Mucosa of rectum (tissue), 2 donors: ENCODE data around the gene INSIG1.

Source experiments
- H3K27ac ChIP-seq, 2 donors: one replicate each; pipeline ENCODE4 v1.7.0; 2013; ENCODE audit warnings: inconsistent platforms in 2 of 2, low read depth in 2 of 2, low read length in 2 of 2
- H3K27me3 ChIP-seq, 2 donors: one replicate each; pipeline ENCODE4 v1.7.0; 2013; ENCODE audit warnings: low read length in 2 of 2; ENCODE audit not compliant: control insufficient read depth in 2 of 2, insufficient read depth in 2 of 2
- H3K36me3 ChIP-seq, 2 donors: one replicate each; pipeline ENCODE4 v1.7.0; 2013; ENCODE audit warnings: low read length in 2 of 2; ENCODE audit not compliant: control insufficient read depth in 2 of 2, insufficient read depth in 2 of 2
- H3K4me1 ChIP-seq, 2 donors: one replicate each; pipeline ENCODE4 v1.7.0; 2013; ENCODE audit warnings: low read length in 2 of 2, mild to moderate bottlenecking in 1 of 2; ENCODE audit not compliant: control insufficient read depth in 2 of 2, insufficient read depth in 2 of 2
- H3K4me3 ChIP-seq, 2 donors: one replicate each; pipeline ENCODE4 v1.7.0; 2013; ENCODE audit warnings: low read length in 2 of 2
- H3K9ac ChIP-seq, 2 donors: one replicate each; pipeline ENCODE4 v1.7.0; 2013; ENCODE audit warnings: low read length in 2 of 2, low read depth in 1 of 2, mild to moderate bottlenecking in 1 of 2
- H3K9me3 ChIP-seq, 2 donors: one replicate each; pipeline ENCODE4 v1.7.0; 2013; ENCODE audit warnings: low read length in 2 of 2; ENCODE audit not compliant: control insufficient read depth in 2 of 2
- donor health status: healthy.
- donor health status: Normal muscosa, but diverticular disease.

Gene INSIG1

GRCh38 chr7:155300641-155301452 is 3.2 kb downstream of the INSIG1 start:
- Histone ChIP-seq H3K27me3 (no peaks in the 10 kb centered on the region), H3K9me3 (no peaks in the 10 kb centered on the region), H3K36me3 (peaks cover 25% of the 10 kb centered on the region in 2 donors), H3K4me3 (no peak overlapping the region), H3K9ac (no peak overlapping the region), H3K27ac (no peak overlapping the region), H3K4me1 (peaks cover 21 to 27% of the 10 kb centered on the region in 2 donors)

GRCh38 chr7:155303039-155303593 is 5.4 kb downstream of the INSIG1 start:
- Histone ChIP-seq H3K9ac (no peak overlapping the region), H3K4me1 (peaks cover 15 to 21% of the 10 kb centered on the region in 2 donors)

GRCh38 chr7:155303897-155304296 is 6.2 kb downstream of the INSIG1 start:
- Histone ChIP-seq H3K9ac (no peak overlapping the region), H3K36me3 (peaks cover 48% of the 10 kb centered on the region in 2 donors), H3K27me3 (no peaks in the 10 kb centered on the region), H3K4me1 (peaks cover 11 to 15% of the 10 kb centered on the region in 2 donors), H3K4me3 (no peak overlapping the region), H3K9me3 (no peaks in the 10 kb centered on the region), H3K27ac (no peak overlapping the region)

More at GRCh38 chr7:155303039-155303593, 5.4 kb downstream of the INSIG1 start:
- no peak overlapping the region for H3K27ac ChIP-seq
- H3K4me3 ChIP-seq: no peak overlapping the region
- H3K36me3 ChIP-seq: peaks cover 40% of the 10 kb centered on the region in 2 donors
- H3K9me3 ChIP-seq: no peaks in the 10 kb centered on the region
- no peaks in the 10 kb centered on the region for H3K27me3 ChIP-seq

- Histone ChIP-seq H3K9me3 (no peaks in the 10 kb centered on the region), H3K36me3 (peaks cover 56 to 58% of the 10 kb centered on the region in 2 donors), H3K27me3 (no peaks in the 10 kb centered on the region), H3K27ac (no peak overlapping the region), H3K9ac (no peak overlapping the region), H3K4me3 (no peak overlapping the region), H3K4me1 (peaks cover 2 to 8% of the 10 kb centered on the region in 2 donors)
These were observed 7.7 kb downstream of the INSIG1 start for GRCh38 chr7:155305231-155305904.

- Histone ChIP-seq H3K4me3 (no peak overlapping the region), H3K4me1 (no peaks in the 10 kb centered on the region), H3K9me3 (no peaks in the 10 kb centered on the region), H3K36me3 (peaks cover 60 to 64% of the 10 kb centered on the region in 2 donors), H3K27me3 (no peaks in the 10 kb centered on the region), H3K9ac (no peak overlapping the region), H3K27ac (no peak overlapping the region)
These were observed 9.2 kb downstream of the INSIG1 start for GRCh38 chr7:155306673-155307470.

GRCh38 chr7:155308330-155309020 is 10.8 kb downstream of the INSIG1 start:
- no peak overlapping the region for H3K4me3 ChIP-seq
- H3K9me3 ChIP-seq: no peaks in the 10 kb centered on the region
- no peak overlapping the region for H3K27ac ChIP-seq
- no peak overlapping the region for H3K9ac ChIP-seq
- no peaks in the 10 kb centered on the region for H3K27me3 ChIP-seq
- peaks cover 50% of the 10 kb centered on the region in 2 donors for H3K36me3 ChIP-seq
- H3K4me1 ChIP-seq: no peaks in the 10 kb centered on the region

GRCh38 chr7:155309021-155309338 is 11.3 kb downstream of the INSIG1 start:
- Histone ChIP-seq H3K4me1 (no peaks in the 10 kb centered on the region), H3K4me3 (no peak overlapping the region), H3K9me3 (no peaks in the 10 kb centered on the region), H3K9ac (no peak overlapping the region), H3K36me3 (peaks cover 45 to 48% of the 10 kb centered on the region in 2 donors), H3K27ac (no peak overlapping the region), H3K27me3 (no peaks in the 10 kb centered on the region)

GRCh38 chr7:155310425-155311114 is 12.9 kb downstream of the INSIG1 start:
- H3K27me3 ChIP-seq: no peaks in the 10 kb centered on the region
- no peak overlapping the region for H3K4me3 ChIP-seq
- no peak overlapping the region for H3K27ac ChIP-seq
- no peaks in the 10 kb centered on the region for H3K9me3 ChIP-seq
- H3K36me3 ChIP-seq: peaks cover 37 to 42% of the 10 kb centered on the region in 2 donors
- no peaks in the 10 kb centered on the region for H3K4me1 ChIP-seq
- no peak overlapping the region for H3K9ac ChIP-seq

GRCh38 chr7:155311826-155312537 is 14.3 kb downstream of the INSIG1 start:
- no peak overlapping the region for H3K9ac ChIP-seq
- H3K36me3 ChIP-seq: peaks cover 26 to 30% of the 10 kb centered on the region in 2 donors
- H3K4me1 ChIP-seq: no peaks in the 10 kb centered on the region
- H3K27ac ChIP-seq: no peak overlapping the region
- H3K4me3 ChIP-seq: no peak overlapping the region
- no peaks in the 10 kb centered on the region for H3K27me3 ChIP-seq
- no peaks in the 10 kb centered on the region for H3K9me3 ChIP-seq
